Measurements from ENCODE around the gene MMP28. TPM values are rescaled to one million over a fixed set of nuclear protein-coding genes. Genes with fewer than 3 reads are reported as not detected.

The MMP28 gene
- total RNA-seq, 1 donor from 2014 or later = 4.2 TPM

DNA sequence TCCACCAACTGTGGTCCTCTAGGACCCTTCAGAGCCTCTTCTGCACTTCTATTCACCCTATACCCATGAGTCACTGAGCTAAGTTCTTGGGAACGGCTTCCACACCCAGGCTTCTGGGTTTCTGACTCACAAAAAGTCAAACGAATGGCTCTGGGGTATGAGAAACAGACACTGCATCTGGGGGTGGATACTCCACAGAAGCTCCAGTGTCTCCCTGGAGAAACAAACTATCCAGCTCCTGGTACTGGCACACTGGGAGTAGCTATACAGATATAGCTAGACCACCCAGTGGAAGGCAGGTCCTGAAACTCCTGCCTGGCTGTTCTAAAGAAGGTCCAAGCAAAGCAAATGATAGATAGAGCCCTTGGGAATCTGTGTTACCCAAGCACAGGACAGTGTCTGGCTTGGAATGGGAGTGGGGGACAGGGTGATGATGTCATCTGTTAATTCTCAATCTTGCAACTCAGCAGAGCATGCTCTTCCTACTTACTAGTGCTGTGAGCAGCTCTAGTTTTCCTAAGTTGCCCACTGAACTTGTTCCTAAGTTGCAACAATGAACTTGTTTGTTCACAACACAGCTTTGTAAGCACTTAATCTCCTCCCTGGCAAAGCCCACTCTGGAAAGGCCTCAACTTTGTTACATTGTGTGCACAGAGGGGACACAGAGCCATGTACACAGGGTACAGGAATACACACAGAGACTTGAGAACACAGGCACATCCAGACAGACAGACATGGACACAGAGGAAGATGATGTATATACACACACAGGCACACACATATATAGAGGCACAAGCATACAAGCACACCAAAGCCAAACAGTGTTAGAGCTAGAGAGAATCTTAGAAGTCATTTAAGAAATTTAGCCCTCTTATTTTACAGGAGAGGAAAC, 6.7 kb downstream of the MMP28 start:
- H3K36me3 ChIP-seq (ENCODE audit: control insufficient read depth in 3 of 3, insufficient read depth in 3 of 3, low read length in 3 of 3) = no peaks in the 10 kb centered on the region
- no peak overlapping the region for H3K9ac ChIP-seq (ENCODE audit: low read depth in 1 of 3, low read length in 3 of 3)
- peaks cover 9 to 15% (median 10%) of the 10 kb centered on the region in 3 donors for H3K27me3 ChIP-seq (ENCODE audit: control insufficient read depth in 3 of 3, insufficient read depth in 3 of 3, low read length in 3 of 3)
- no peak overlapping the region for H3K4me3 ChIP-seq (ENCODE audit: low read length in 3 of 3)
- H3K4me1 ChIP-seq (ENCODE audit: control insufficient read depth in 3 of 3, insufficient read depth in 3 of 3, low read length in 3 of 3) = peaks cover 3 to 7% (median 5%) of the 10 kb centered on the region in 3 donors
- H3K9me3 ChIP-seq (ENCODE audit: control insufficient read depth in 3 of 3, low read length in 3 of 3) = no peaks in the 10 kb centered on the region
- no peak overlapping the region for H3K27ac ChIP-seq (ENCODE audit: low read depth, low read length)

DNA sequence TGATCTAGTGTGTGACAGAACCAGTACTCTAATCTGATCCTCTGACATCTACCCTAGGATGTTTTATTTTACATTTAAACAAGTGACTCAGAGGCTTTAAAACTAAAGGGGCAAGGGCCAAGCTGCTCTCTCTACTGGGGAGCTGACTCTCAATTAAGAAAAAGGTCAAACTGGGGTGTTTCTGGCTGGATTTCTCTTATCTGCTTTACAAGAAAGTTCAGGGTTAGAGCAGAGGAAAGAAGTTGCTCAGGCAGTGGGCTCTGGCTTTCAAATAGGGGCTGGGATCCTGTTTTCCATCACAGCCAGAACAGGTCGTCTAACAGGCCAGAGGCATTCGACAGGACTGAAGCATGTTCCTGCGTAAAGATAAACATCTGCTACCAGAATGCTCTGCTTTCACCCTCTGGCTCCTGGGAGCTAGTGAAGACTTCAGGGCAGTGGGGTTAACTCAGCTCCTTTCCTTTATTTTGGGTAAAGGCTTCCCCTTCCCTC, 8.5 kb downstream of the MMP28 start:
- no peak overlapping the region for H3K4me3 ChIP-seq (ENCODE audit: low read length in 3 of 3)
- H3K9me3 ChIP-seq (ENCODE audit: control insufficient read depth in 3 of 3, low read length in 3 of 3) = no peaks in the 10 kb centered on the region
- peaks cover 5 to 13% (median 5%) of the 10 kb centered on the region in 3 donors for H3K27me3 ChIP-seq (ENCODE audit: control insufficient read depth in 3 of 3, insufficient read depth in 3 of 3, low read length in 3 of 3)
- no peak overlapping the region for H3K27ac ChIP-seq (ENCODE audit: low read depth, low read length)
- no peaks in the 10 kb centered on the region for H3K36me3 ChIP-seq (ENCODE audit: control insufficient read depth in 3 of 3, insufficient read depth in 3 of 3, low read length in 3 of 3)
- H3K4me1 ChIP-seq (ENCODE audit: control insufficient read depth in 3 of 3, insufficient read depth in 3 of 3, low read length in 3 of 3) = peaks cover 6 to 10% (median 9%) of the 10 kb centered on the region in 3 donors
- H3K9ac ChIP-seq (ENCODE audit: low read depth in 1 of 3, low read length in 3 of 3) = no peak overlapping the region

DNA sequence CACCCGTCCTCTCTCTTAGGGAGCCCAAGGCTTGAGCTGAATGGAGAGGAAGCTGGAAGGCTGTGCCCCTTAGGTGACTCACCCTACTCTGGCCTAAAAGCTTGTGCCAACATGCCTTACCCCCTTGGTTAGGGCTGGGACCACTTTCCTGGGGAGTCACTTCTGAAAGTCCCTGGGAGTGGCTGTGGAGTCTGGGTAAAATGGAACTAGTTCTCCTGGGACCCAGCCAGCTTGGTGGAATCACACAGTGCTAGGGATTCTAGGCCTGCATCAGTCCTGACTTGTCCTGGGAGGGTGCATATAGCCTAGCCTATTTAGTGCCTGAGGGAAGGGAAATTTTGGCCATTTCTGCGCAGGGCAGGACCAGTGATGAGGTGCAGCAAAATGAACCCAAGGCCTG, 10.5 kb downstream of the MMP28 start:
- H3K36me3 ChIP-seq (ENCODE audit: control insufficient read depth in 3 of 3, insufficient read depth in 3 of 3, low read length in 3 of 3) = no peaks in the 10 kb centered on the region
- H3K27ac ChIP-seq (ENCODE audit: low read depth, low read length) = no peak overlapping the region
- H3K4me1 ChIP-seq (ENCODE audit: control insufficient read depth in 3 of 3, insufficient read depth in 3 of 3, low read length in 3 of 3) = peaks cover 6 to 10% (median 9%) of the 10 kb centered on the region in 3 donors
- H3K4me3 ChIP-seq (ENCODE audit: low read length in 3 of 3) = no peak overlapping the region
- H3K27me3 ChIP-seq (ENCODE audit: control insufficient read depth in 3 of 3, insufficient read depth in 3 of 3, low read length in 3 of 3) = peaks cover 0 to 12% (median 5%) of the 10 kb centered on the region in 3 donors
- H3K9me3 ChIP-seq (ENCODE audit: control insufficient read depth in 3 of 3, low read length in 3 of 3) = no peaks in the 10 kb centered on the region
- peak overlapping the region in 1 of 3 donors; percentile 8 for H3K9ac ChIP-seq (ENCODE audit: low read depth in 1 of 3, low read length in 3 of 3)

DNA sequence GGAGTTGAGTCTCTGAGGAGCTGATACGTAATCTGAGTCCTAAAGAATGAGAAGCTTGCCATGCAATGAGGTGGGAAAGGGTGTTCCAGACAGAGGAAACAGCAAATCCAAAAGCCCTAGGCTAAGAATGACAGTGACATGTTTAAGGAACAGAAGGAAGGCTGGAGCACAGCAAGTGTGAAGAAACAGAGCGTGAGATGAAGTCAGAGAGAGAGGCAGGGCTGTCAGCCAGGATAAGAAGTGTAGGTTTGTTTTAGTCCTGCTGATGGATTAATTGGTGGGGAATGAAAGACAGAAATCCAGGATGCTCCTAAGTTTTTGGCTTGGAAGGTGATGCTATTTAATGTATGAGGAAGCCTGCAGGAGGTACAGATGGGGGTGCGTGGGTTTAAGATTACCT, 14.5 kb downstream of the MMP28 start:
- H3K9me3 ChIP-seq (ENCODE audit: control insufficient read depth in 3 of 3, low read length in 3 of 3) = no peaks in the 10 kb centered on the region
- H3K27ac ChIP-seq (ENCODE audit: low read depth, low read length) = no peak overlapping the region
- H3K4me3 ChIP-seq (ENCODE audit: low read length in 3 of 3) = no peak overlapping the region
- no peaks in the 10 kb centered on the region for H3K36me3 ChIP-seq (ENCODE audit: control insufficient read depth in 3 of 3, insufficient read depth in 3 of 3, low read length in 3 of 3)
- H3K27me3 ChIP-seq (ENCODE audit: control insufficient read depth in 3 of 3, insufficient read depth in 3 of 3, low read length in 3 of 3) = peaks cover 7 to 11% (median 9%) of the 10 kb centered on the region in 3 donors
- no peak overlapping the region for H3K9ac ChIP-seq (ENCODE audit: low read depth in 1 of 3, low read length in 3 of 3)
- peaks cover 6 to 10% (median 7%) of the 10 kb centered on the region in 3 donors for H3K4me1 ChIP-seq (ENCODE audit: control insufficient read depth in 3 of 3, insufficient read depth in 3 of 3, low read length in 3 of 3)

GRCh38 chr17:35778641-35779196, 16.7 kb downstream of the MMP28 start:
- Histone ChIP-seq H3K4me1 (ENCODE audit: control insufficient read depth in 3 of 3, insufficient read depth in 3 of 3, low read length in 3 of 3) (peaks cover 8 to 14% (median 10%) of the 10 kb centered on the region in 3 donors), H3K36me3 (ENCODE audit: control insufficient read depth in 3 of 3, insufficient read depth in 3 of 3, low read length in 3 of 3) (no peaks in the 10 kb centered on the region), H3K4me3 (ENCODE audit: low read length in 3 of 3) (no peak overlapping the region), H3K27me3 (ENCODE audit: control insufficient read depth in 3 of 3, insufficient read depth in 3 of 3, low read length in 3 of 3) (peaks cover 2 to 11% (median 5%) of the 10 kb centered on the region in 3 donors), H3K9ac (ENCODE audit: low read depth in 1 of 3, low read length in 3 of 3) (no peak overlapping the region), H3K9me3 (ENCODE audit: control insufficient read depth in 3 of 3, low read length in 3 of 3) (no peaks in the 10 kb centered on the region), H3K27ac (ENCODE audit: low read depth, low read length) (no peak overlapping the region)

- no peak overlapping the region for H3K4me3 ChIP-seq (ENCODE audit: low read length in 3 of 3)
- H3K27ac ChIP-seq (ENCODE audit: low read depth, low read length) = no peak overlapping the region
- H3K9me3 ChIP-seq (ENCODE audit: control insufficient read depth in 3 of 3, low read length in 3 of 3) = no peaks in the 10 kb centered on the region
- H3K9ac ChIP-seq (ENCODE audit: low read depth in 1 of 3, low read length in 3 of 3) = no peak overlapping the region
- H3K4me1 ChIP-seq (ENCODE audit: control insufficient read depth in 3 of 3, insufficient read depth in 3 of 3, low read length in 3 of 3) = peaks cover 4 to 11% (median 8%) of the 10 kb centered on the region in 3 donors
- no peaks in the 10 kb centered on the region for H3K36me3 ChIP-seq (ENCODE audit: control insufficient read depth in 3 of 3, insufficient read depth in 3 of 3, low read length in 3 of 3)
- peaks cover 0 to 11% (median 2%) of the 10 kb centered on the region in 3 donors for H3K27me3 ChIP-seq (ENCODE audit: control insufficient read depth in 3 of 3, insufficient read depth in 3 of 3, low read length in 3 of 3)
Measured at GRCh38 chr17:35775583-35775982, 19.9 kb downstream of the MMP28 start.

DNA sequence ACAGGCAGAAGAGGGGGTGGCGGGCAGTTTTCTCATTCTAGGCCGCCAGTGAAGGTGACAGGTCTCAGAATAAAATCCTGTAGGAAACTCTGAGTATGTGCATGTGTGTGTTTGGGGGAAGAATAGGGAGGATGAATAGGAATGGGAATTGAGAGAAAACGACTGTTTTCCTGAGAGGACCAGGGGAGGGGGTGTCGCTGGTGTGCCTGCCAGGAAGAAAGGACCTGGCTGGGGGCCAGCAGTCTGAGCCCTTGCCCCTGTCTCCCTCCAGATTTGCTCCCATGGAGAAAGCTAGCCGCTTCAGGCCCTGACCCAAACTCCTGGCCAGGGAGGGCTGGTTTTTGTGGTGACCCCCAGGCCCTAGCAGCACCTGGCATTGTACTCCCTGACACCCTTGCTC, 20.4 kb downstream of the MMP28 start:
- Histone ChIP-seq H3K9ac (ENCODE audit: low read depth in 1 of 3, low read length in 3 of 3) (no peak overlapping the region), H3K9me3 (ENCODE audit: control insufficient read depth in 3 of 3, low read length in 3 of 3) (no peaks in the 10 kb centered on the region), H3K27me3 (ENCODE audit: control insufficient read depth in 3 of 3, insufficient read depth in 3 of 3, low read length in 3 of 3) (peaks cover 0 to 11% (median 2%) of the 10 kb centered on the region in 3 donors), H3K4me3 (ENCODE audit: low read length in 3 of 3) (no peak overlapping the region), H3K36me3 (ENCODE audit: control insufficient read depth in 3 of 3, insufficient read depth in 3 of 3, low read length in 3 of 3) (no peaks in the 10 kb centered on the region), H3K4me1 (ENCODE audit: control insufficient read depth in 3 of 3, insufficient read depth in 3 of 3, low read length in 3 of 3) (peaks cover 4 to 11% (median 8%) of the 10 kb centered on the region in 3 donors), H3K27ac (ENCODE audit: low read depth, low read length) (no peak overlapping the region)

DNA sequence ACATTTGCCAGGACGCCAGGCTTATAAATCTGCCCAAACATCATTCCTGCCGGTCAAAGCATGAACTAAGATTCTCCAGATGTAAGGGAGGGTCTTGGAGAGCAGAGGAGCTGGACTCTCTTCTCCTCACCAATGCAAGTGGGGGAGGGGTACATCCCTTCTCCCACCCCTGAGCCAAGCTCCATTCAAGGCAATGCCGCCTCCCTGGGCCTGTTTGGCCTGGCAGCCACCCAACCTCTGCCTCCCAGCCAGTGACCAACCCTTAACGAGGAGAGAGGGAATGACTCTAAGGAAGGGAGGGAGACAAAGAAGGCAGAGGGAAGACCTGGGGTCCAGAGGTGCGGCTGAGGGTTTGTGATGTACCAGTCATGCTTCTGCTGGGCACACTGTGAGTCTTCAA, 20.9 kb downstream of the MMP28 start:
- Histone ChIP-seq H3K4me1 (ENCODE audit: control insufficient read depth in 3 of 3, insufficient read depth in 3 of 3, low read length in 3 of 3) (peaks cover 4 to 11% (median 8%) of the 10 kb centered on the region in 3 donors), H3K9ac (ENCODE audit: low read depth in 1 of 3, low read length in 3 of 3) (no peak overlapping the region), H3K27ac (ENCODE audit: low read depth, low read length) (no peak overlapping the region)

DNA sequence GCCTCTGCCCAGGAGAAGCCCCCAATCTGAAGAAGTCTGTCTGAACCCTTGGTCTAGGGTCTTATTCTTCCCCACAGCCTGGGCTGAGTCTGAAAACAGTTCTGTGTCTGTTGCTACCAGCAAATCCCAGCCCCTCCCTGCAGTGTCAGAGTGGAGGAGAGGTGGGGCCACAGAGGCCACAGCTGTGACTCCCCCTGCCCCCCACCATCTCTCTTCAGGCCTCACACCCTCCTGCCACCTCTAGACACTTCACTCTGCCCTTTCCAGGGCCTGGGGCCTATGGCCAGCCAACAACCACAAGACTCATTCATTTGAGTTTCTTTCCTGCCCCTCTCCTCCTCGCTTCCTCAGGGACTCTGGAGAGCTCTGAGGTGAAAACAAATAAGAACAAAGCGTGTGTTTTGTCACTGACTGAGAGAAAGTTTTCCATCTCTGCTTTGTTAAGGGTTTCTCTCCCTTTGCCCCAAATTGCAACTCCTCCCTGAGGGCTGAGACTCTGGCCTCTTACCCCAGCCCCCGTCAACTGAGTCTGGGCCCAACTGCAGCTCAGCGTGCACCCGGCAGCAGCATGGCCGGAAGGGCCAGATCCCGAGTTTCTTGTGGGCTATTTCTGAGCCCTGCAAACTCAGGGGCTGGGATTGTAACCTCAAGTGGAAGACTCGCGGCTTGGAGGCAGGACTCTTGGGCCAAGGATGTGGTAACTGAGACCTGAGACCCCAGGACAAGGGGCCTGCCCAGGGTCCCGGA, 21.6 kb downstream of the MMP28 start:
- Histone ChIP-seq H3K9ac (ENCODE audit: low read depth in 1 of 3, low read length in 3 of 3) (no peak overlapping the region), H3K4me3 (ENCODE audit: low read length in 3 of 3) (no peak overlapping the region), H3K27me3 (ENCODE audit: control insufficient read depth in 3 of 3, insufficient read depth in 3 of 3, low read length in 3 of 3) (peaks cover 0 to 6% (median 0%) of the 10 kb centered on the region in 3 donors), H3K9me3 (ENCODE audit: control insufficient read depth in 3 of 3, low read length in 3 of 3) (no peaks in the 10 kb centered on the region), H3K27ac (ENCODE audit: low read depth, low read length) (no peak overlapping the region), H3K4me1 (ENCODE audit: control insufficient read depth in 3 of 3, insufficient read depth in 3 of 3, low read length in 3 of 3) (peaks cover 4 to 11% (median 8%) of the 10 kb centered on the region in 3 donors), H3K36me3 (ENCODE audit: control insufficient read depth in 3 of 3, insufficient read depth in 3 of 3, low read length in 3 of 3) (no peaks in the 10 kb centered on the region)

More for the DNA sequence above, 20.9 kb downstream of the MMP28 start:
- no peak overlapping the region for H3K4me3 ChIP-seq (ENCODE audit: low read length in 3 of 3)
- H3K9me3 ChIP-seq (ENCODE audit: control insufficient read depth in 3 of 3, low read length in 3 of 3) = no peaks in the 10 kb centered on the region
- H3K36me3 ChIP-seq (ENCODE audit: control insufficient read depth in 3 of 3, insufficient read depth in 3 of 3, low read length in 3 of 3) = no peaks in the 10 kb centered on the region
- H3K27me3 ChIP-seq (ENCODE audit: control insufficient read depth in 3 of 3, insufficient read depth in 3 of 3, low read length in 3 of 3) = peaks cover 0 to 11% (median 0%) of the 10 kb centered on the region in 3 donors
